HG03103 (cell line): Measurements from ENCODE around the gene SGPP2.
"Not testable (repeated sequence)": the region's sequence is repeated elsewhere in the genome, so short reads cannot be mapped to it uniquely, and the experiment has no call there.

ENCODE experiments used
- ATAC-seq: cut with Tn5 transposase; IDR thresholded peaks from one replicate; pipeline ENCODE4 v1.9.1; 2021; ENCODE audit warnings: low read depth; ENCODE audit not compliant: unreplicated experiment

SGPP2 gene

DNA sequence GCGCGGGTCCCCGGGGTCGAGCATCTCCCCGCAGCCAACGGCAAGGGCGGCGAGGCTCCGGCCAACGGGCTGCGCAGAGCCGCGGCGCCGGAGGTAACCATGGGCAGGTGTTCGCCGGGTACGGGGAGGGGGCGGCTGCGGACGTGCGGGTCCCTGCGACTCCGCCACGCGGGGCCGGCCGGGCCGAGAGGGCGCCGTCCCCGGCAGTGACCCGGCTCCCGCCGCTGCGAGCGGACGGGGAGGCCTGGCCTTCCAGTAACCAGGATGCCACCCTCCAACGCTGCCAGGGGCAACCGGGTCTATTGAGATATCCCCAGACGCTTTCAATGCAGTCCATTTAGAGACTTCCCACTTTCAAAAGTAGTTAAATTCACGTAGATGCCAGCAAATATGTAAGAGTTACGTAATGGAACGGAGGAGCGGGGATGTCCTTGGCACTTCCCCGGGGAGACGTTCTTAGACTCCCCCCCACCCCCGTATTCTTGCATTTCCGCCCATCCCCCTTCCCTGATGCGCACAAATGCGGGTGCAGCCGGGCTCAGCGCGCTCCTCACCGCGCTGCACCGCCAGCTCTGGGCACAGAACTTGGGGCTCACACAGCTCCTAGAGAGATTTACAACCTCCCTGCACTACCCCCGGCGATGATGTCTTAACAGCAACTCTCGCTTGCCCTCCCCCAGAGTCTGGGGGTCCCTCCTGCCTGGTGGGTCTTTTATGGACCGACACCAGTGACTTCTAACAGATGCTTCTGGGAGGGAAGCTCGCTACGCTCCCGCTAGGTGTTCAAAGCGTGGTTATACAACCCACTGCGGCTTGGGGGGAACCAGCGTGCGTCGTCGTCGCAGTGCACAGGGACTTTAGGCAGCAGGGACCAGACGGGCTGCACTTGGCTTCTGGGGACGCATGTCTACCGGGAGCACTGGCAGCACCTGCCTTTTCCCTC lies 657 bp downstream of the SGPP2 start:
- peak; percentile 23 for ATAC-seq

DNA sequence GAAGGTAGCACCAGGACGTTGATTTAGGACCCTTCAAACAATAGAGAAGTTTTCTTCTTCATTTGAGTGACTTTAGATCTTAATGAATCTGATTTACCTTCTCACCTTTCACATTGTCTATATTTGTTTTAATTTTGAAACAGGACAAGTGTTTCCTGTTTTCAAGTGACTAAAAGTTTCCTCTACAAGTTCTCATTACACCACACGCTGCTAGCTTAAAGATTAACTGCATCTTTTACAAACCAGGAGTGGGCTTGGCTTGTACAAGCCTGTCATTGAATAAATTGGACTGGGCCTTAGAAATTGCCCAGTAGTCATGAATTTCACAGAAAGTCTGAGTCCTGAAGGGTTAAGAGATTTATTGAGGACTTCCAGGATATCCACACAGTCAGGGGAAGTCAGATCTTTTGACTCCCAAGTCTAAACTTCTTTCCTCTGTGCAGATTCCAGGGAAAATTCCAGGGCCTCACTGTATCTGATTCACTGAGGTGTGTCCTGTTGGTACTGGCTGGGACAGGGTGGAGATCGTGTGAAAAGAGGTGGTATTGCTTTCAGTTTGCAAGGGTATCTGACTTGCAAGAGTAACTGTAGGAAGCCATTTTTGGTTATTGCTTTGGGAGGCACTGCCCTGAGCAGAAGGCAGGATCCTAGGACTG lies 3.4 kb downstream of the SGPP2 start:
- peak; percentile 36 for ATAC-seq

DNA sequence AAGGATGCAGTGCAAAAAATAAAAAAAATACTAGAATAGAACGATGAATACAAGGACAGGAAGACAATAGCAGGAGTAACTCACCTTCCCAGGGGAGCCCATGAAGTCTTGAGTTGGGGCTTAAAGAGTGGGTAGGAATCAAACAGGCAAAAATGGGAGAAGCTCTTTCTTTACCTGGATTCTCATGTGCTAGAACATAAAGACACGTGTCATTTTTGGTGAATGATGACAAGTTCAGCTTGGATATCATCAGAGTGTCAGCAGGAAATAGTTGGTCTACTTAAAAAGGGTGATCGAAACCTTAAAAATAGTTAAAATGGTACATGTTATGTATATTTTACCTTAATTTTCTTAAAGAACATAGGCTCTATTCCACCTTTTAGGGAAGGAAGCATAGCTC lies 5.7 kb downstream of the SGPP2 start:
- ATAC-seq, result no peak

DNA sequence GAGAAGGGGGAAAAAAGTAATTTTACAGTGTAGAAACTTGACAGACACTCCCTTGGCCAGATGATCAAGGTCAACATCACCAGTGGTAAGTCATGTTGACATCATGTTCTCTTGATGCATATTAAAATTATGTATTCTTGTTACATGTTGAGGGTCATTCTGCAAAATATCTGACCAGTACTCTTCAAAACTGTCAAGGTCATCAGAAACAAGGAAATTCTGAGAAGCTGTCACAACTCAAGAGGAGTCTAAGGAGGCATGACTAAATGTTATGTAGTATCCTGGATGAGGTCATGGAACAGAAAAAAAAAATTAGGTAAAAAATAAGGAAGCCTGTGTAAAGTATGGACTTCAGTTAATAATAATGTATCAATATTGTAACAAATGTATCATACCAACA lies 6.3 kb downstream of the SGPP2 start:
- no peak for ATAC-seq

DNA sequence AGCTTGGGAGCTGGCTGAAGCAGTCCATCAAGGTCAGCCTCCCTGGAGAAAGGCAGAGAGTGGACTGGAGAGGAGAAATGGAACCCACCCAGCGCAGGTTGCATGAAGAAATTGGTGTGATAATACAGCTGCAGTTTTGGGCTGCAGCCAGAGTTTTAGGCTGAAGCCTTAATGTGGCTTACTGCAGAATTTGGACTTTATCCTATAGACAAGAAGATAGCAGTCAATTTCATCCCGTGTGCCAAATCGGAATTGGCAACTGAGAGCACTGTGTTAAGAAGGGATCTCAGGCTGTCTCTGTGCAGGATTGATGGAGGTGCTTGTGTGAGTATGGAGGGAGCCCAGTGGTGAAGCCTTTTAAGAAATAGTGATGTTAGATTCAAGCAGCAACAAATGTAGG lies 7.5 kb downstream of the SGPP2 start:
- ATAC-seq, result no peak

DNA sequence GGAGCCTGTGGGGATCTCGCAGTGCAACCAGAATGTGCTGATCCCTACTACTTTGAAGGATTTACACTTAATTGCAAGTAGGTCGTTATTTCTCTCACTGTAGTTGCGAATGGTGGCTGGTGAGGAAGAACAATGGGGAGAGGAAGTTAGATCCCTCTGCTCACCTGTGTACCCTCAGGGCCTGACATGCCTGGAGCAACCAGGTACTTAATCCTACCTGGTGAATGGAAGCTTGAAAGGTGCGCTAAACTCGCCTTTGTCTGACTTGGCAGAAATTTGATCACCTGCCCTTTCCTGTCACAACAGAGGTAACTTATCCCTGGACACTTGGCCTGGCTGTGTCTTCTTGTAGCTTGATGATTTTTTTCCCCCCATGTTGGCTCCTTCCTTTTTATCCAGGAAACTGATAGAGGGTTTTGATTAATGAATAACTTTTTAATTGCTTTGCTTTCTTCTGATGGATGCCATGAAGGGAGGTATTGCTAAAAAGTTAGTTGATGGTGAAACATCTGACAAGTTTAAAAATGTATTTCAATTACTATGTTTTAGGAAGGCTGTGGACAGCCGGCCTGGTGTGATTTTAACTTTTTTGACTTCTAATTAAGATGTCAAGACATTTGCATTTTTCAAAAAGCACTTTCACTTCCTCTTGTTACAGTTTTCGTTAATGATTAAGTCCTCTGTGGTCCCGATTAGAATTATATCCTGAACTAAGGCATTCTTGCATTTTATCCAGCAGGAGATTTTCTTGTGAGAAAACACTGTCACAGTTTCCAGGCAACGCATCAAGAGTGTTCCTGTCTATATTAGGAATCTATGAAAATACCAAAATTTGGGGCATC lies 9.2 kb downstream of the SGPP2 start:
- ATAC-seq, result peak; percentile 80

DNA sequence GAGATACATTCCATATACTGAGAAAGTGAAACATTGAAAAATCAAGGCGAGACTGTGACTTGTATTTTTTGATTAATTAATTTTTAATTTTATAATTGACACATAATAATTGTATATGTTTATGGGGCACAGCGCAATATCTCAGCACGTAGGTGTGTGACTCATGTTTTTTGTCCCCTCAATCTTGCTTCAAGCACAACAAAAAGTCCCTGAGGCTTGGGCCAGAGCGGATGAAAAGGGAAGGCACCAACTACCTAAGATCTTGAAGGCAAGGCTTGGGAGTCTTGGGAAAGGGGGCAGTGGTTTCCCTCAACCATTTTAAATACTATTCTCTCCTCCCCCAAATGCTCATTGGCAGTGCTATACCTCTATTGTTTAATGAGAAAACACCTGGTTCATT lies 9.9 kb downstream of the SGPP2 start:
- peak; percentile 35 for ATAC-seq

DNA sequence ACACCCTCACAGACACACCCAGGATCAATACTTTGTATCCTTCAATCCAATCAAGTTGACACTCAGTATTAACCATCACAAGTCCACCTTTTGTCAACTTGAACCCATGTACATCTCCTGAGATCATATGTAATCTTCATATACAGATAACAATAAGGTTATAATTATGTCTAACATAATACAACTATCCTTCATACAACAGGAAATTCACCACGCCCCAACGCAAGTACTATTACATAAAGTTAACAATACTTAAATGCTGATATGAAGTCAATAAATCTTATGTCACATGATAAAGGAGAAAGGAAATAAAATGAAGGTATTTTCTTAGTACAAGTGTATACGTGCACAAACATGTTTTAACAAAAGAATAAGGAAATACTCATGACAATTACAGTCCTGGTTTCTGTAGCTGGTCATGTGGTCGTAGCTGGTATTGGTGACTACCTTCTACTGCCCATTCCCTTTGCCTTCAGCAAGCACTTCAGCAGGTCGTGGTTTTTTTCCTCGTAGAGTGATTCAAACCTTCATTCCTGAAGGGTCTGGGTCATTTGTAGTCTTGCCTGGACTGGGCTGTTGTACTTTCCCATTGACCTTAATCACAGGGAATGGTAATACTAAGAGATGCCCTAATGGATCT lies 11.2 kb downstream of the SGPP2 start:
- not testable (repeated sequence) for ATAC-seq

DNA sequence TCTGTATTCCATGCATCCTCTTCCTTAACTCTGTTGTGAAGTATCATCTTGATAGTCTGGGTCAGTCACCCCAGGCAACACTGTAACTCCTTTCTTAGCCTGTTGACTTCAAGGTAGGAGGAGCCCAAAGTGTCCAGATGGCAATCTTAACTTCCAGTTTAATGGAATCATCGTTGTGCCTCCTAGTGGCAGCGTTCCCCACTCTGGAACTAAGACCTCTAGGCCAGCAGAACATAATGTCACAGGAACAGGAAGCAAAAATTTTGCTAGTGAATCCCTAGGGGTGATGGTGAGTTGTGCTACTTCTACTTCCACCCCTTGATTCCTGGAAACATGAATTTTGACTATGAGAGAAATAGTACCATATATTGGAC lies 11.7 kb downstream of the SGPP2 start:
- ATAC-seq, result no peak

DNA sequence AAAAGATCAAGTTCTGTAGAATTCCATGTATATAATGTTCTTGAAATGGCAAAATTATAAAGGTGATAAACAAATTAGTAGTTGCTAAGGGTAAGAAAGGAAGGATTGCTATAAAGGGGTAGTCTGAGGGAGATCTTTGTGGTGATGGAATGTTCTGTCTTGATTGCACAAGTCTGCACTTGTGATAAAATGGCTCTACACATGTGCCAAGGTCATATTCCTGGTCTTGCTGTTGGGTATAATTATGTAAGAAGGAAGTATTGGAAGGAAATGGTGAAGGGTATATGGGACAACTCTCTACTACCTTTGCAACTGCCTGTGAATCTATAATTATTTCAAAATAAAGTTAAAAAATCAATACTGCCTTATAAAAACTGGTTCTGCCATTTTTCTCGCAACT lies 15.3 kb downstream of the SGPP2 start:
- ATAC-seq, result no peak

DNA sequence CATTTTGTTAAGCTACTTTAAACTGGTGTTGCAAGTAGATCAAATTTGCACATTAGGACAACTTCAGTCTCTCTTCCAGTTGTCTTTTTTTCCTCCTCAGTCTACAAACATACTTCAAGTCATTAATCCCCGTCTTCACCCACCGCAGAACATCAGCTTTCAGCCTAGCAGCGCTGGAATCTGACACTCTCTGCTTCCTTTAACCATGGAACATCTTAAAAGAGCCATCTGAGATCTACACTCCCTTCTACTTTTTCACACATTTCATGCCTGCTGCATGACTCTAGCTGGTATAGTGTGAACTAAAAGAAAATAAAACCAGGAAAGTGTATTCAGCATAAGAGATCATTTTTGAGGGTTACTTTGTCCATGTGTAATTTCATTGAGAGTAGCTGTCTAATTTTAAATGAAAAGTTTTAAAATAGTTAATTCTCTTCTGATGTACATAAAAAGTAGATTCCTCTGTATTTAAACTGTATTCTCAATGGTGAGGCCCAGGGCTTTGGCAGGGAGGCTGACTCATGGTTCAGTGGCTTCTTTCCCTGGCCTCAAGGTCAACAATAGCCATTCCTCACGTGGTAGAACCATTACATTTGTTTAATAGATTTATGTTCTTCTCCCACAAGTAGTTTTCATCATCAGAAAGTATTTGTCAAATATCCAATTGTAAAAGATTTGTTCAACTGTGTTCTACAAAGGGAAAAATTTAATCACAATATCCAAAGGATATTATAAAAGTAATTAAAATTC lies 16.5 kb downstream of the SGPP2 start:
- ATAC-seq, result no peak

DNA sequence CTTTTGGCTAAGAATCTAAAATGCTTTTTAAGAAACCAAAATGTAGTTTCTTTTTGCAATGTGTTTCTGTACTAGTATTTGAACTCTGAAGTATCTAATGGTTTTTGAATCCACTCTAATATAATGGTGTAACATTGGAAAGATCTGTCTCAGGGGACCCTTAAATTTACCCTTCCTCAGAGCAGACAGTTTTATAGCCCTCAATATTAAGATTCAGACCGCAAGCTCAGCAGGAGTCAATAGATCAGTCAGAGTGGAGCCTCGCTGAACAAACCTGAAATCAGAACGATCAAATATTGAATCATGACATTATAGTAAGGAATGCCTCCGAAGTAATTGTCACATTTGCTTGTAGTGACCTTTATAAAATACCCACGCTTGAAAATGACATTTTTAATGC lies 18.3 kb downstream of the SGPP2 start:
- no peak for ATAC-seq

DNA sequence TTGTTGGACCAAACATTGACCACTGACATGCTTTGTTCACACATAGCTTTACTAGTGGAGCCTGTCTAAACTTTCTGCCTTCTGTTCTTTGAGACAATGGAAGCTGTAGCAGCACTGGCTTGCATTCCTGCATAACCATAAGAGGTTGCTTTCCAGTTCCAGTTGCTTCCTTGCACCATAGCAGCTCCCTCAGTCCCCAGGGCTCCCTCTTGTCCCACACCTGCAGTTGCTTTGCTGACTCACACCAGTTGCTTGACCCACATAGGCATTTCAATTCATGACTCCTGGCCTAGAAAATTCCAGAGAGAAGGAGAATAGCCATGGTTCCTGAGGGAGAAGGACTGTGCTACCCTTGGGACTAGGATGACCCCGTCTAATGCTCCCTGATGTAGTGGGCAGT lies 20.9 kb downstream of the SGPP2 start:
- no peak for ATAC-seq

DNA sequence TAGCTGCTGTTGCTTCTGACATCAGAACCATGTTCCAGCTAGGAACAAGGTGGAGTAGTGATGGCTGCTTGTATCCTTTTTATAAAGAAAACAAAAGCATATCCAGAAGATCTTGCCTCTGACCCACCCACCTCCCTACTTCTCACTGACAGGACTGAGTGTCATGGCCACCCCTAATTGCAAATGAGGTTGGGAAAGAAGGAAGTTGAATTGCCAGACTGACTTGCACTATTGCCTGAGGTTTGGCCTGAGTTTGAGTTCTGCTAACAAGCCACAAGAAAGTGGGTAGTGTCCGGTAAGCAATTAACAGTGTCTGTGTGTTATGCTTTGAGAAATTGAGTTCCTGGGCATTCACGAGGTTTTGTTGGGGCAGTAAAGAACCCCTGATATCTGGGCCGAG lies 22.8 kb downstream of the SGPP2 start:
- ATAC-seq, result no peak

DNA sequence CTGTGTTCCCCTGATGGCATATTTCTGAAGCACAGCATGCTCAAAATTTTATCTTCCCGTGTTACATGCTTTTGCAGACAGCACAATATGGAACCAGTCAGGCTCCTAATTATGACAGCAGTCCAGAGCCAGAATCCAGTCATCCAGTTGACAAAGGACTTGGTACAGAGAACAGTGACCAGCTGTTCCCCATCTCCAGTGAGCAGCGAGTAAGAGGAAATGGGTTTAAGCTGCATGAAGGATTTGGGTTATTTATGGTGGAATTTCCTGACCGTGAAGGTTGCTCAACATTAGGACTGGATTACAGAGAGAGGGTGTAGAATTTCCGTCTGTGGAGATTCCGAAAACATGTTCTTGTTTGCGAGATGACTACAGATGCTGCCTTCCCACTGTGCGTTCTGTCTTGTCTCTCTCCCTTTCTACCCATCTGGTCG lies 24.4 kb downstream of the SGPP2 start:
- ATAC-seq, result no peak

DNA sequence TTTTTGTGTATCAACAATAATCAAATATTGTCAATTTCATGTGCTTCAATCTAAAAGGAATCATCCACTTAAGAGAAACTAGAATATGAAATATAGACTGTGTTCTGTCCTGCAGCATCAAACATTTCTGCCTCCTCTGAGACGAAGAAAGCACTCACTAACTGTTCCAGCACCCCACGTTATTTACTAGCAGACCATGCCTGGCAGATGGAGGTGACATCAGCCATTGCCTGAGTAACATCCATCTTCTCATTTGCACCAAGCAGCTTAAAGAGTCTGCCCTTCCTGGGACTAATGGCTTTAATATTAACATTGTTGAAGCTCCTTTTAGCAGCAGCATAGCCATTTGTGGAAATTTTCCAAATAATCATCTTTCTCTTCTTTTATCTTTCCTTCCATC lies 25.7 kb downstream of the SGPP2 start:
- no peak for ATAC-seq

DNA sequence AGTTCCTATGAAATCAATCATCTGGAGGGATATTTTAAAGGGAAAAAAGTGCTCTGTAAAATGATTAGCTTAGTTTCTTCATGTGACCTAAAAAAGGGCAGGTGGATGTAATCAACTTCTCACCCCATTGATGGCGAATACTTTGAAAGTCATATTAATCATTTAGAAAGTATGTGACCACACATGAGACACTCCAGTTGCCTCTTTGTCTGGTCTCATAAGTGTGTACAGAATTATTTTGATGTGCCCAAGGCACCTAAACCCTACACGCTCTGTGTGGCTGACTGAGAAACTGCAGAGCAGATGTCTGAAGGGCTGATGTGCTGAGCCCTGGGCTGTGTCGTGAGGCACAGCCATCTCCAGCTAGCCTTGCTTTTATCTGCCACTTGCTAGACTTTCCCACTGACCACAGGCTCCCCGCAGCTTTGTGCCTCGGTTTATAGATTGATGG lies 26.9 kb downstream of the SGPP2 start:
- ATAC-seq, result peak; percentile 100

DNA sequence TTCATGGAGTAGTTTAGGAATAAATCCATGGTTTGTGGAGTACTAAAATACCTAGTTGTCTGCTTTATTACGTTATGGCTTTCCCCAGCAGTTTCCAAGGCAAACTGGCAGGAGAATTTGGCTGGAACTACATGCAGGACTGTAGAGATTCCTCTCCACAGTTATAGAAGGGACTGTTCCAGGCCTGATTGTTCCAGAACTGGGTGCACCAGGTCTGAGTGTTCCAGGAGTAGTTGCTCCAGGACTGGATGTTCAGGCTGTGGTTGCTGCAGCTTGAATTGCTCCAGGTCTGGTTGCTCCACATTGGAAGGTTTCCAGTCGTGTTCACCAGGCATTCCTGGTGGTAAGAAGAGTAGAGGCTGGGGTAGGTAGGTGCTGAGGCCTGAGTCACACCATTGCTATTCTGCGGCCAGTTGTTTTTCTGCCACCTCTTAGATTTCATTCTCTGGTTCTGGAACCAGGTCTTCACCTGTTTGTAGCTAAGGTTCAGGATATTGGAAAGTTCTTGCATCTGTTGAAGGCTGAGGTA lies 28.1 kb downstream of the SGPP2 start:
- no peak for ATAC-seq

DNA sequence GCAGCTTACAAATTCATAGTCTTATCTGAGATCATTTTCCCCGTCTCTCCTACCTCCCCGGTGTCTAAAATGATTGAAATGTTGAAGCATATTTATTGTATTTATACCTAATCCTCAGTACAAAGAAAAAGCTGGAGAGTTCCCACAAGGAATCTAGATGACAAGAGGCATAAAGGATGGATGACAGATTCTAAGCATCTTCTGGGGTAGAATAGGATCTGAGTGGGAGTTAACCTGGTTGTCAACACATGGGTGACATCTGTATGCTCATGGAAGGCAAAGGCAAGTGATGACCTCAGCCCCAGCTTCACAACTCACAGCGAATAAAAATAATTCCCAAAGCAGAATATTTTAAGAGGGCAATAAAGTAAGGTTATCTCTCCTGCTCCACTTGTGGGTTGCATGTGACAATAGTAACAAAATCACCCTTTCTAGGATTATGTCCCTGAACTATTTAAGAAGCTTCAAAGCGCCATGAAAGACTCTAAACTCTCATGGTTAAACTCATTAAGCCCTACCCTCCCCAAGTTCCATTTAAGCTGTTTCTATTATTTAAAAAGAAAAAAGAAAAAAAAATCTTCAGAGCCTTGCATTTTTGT lies 32.2 kb downstream of the SGPP2 start:
- ATAC-seq, result no peak
